ENCODE data around the gene VIPR2.

DNA sequence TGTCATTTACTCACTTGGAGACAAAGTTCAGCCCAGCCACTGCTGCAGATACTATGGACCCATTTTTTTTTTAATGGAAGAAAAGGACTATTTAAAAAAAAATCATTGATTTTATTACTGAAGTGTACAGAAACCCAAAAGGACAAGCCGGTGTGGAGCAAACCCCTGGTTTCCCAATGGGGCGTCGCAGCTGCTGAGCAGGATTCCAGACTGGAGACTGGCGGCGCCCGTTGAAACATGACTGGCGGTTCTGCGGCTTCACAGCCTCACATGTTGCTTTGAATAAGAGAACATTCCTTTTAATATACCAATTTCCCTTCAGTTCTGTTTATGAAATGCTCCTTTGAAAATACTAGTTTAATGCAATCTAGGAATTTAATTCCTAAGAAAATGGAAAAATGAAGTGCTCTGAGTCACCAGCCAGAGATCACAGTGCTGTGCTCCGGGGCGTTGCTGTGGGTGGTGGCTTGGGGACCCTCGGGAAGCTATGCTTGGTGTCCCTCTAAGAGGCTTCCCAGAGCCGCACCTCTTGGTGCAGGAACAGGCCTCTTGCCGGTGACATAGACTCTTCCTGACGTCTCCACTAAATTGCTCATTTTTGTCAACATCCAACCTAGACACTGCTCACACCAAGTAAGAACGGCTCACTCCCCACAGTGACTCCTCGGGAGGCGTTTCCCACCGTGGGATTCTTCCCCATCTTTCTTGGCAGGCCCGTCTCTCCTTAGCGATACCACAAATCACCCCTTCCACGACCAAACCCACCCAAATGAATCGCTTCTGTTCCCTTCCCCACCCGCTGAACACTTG, 12.0 kb upstream of the VIPR2 start:
- TF ChIP-seq, protein P1, sequence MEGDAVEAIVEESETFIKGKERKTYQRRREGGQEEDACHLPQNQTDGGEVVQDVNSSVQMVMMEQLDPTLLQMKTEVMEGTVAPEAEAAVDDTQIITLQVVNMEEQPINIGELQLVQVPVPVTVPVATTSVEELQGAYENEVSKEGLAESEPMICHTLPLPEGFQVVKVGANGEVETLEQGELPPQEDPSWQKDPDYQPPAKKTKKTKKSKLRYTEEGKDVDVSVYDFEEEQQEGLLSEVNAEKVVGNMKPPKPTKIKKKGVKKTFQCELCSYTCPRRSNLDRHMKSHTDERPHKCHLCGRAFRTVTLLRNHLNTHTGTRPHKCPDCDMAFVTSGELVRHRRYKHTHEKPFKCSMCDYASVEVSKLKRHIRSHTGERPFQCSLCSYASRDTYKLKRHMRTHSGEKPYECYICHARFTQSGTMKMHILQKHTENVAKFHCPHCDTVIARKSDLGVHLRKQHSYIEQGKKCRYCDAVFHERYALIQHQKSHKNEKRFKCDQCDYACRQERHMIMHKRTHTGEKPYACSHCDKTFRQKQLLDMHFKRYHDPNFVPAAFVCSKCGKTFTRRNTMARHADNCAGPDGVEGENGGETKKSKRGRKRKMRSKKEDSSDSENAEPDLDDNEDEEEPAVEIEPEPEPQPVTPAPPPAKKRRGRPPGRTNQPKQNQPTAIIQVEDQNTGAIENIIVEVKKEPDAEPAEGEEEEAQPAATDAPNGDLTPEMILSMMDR (IDR thresholded peaks at IDR 0.05): no peak
- TF ChIP-seq POLR2A (IDR thresholded peaks at IDR 0.05): no peak
